H1 (cell line): ENCODE results near the gene SLC12A8. TPM values are rescaled to one million over a fixed set of nuclear protein-coding genes. Genes with fewer than 3 reads are reported as not detected.

Source experiments
- MAFK ChIP-seq: IDR thresholded peaks from 2 replicates; pipeline ENCODE4 v1.6.1; 2012; ENCODE audit warnings: low read depth, mild to moderate bottlenecking, improper control_type of control experiment, low read length
- polyA plus RNA-seq, 7 experiments: library from polyadenylated mRNA; depleted of rRNA in 3 of 7; stranded (reverse) in 5 of 7; unstranded in 2 of 7; fragments of >200 nt in 5 of 7; fragments of 200-250 nt in 2 of 7; gene quantifications; 1 replicate in 5 of 7; 2 replicates in 1 of 7; 4 replicates in 1 of 7; pipeline versions ENCODE4 v1.2.1 to v1.2.3, GENCODE V29; 2011 to 2013; ENCODE audit warnings: missing spikeins in 2 of 7, mixed read lengths in 2 of 7
- total RNA-seq: library from RNA; stranded (reverse); fragmentation: NEBNext Ultra II Directional; extraction: Animal tissue kit (Norgen Biotek cat#: 25700); gene quantifications from 2 replicates; pipeline ENCODE4 v1.2.1, GENCODE V29; 2021
- TF ChIP-seq, protein P1 (sequence below): IDR thresholded peaks from 2 replicates; pipeline ENCODE4 v1.6.1; 2012; ENCODE audit warnings: inconsistent platforms
- TF ChIP-seq, protein P2 (sequence below): IDR thresholded peaks from 2 replicates; pipeline ENCODE4 v1.6.1; 2011; ENCODE audit warnings: low read depth, mild to moderate bottlenecking, low read length; ENCODE audit not compliant: insufficient read depth
- TF ChIP-seq, protein P3 (sequence below): IDR thresholded peaks from 2 replicates; pipeline ENCODE4 v1.6.1; 2012; ENCODE audit warnings: low read length, inconsistent platforms

The SLC12A8 gene
- total and polyA plus RNA-seq, 2 of the 8 experiments (the other 6 are each of a cell fraction or from before 2014, with no cell fraction given) = 13.7 to 14.4 TPM

DNA sequence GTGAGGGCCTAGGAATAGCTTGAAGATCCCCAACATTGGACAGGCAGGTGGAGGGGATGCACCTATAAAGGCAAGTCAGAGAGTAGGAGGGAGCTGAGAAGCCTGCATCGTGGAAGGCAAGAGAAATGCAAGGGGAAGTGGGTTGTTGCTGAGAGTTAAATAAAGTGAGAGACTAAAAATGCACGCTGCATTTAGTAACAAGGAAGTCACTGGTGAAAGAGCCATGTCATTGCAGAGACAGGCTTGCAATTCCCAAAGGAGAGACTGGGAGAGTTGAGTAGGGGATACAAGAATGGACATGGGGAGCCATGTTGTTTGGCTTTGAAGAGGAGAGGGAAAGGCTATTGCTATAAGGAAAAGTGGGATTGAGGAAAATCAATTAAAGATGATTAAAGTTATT is 79.7 kb downstream of the SLC12A8 start (continued):
- no peak for TF ChIP-seq MAFK
- TF ChIP-seq, protein P1, sequence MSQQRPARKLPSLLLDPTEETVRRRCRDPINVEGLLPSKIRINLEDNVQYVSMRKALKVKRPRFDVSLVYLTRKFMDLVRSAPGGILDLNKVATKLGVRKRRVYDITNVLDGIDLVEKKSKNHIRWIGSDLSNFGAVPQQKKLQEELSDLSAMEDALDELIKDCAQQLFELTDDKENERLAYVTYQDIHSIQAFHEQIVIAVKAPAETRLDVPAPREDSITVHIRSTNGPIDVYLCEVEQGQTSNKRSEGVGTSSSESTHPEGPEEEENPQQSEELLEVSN = no peak
- TF ChIP-seq, protein P2, sequence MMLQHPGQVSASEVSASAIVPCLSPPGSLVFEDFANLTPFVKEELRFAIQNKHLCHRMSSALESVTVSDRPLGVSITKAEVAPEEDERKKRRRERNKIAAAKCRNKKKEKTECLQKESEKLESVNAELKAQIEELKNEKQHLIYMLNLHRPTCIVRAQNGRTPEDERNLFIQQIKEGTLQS = no peak
- TF ChIP-seq, protein P3, sequence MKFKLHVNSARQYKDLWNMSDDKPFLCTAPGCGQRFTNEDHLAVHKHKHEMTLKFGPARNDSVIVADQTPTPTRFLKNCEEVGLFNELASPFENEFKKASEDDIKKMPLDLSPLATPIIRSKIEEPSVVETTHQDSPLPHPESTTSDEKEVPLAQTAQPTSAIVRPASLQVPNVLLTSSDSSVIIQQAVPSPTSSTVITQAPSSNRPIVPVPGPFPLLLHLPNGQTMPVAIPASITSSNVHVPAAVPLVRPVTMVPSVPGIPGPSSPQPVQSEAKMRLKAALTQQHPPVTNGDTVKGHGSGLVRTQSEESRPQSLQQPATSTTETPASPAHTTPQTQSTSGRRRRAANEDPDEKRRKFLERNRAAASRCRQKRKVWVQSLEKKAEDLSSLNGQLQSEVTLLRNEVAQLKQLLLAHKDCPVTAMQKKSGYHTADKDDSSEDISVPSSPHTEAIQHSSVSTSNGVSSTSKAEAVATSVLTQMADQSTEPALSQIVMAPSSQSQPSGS = no peak
